IPS-18a (cell line): ENCODE measurements around the gene HSFX1.
"Not testable (repeated sequence)": the region's sequence is repeated elsewhere in the genome, so short reads cannot be mapped to it uniquely, and the experiment has no call there.

Source experiments
- H3K27ac ChIP-seq: one replicate; pipeline ENCODE4 v1.5.1; 2013; ENCODE audit warnings: low read length
- H3K27me3 ChIP-seq: one replicate; pipeline ENCODE4 v1.6.1; 2013; ENCODE audit warnings: mild to moderate bottlenecking, low read length; ENCODE audit not compliant: control insufficient read depth, insufficient read depth
- H3K36me3 ChIP-seq: one replicate; pipeline ENCODE4 v1.6.1; 2013; ENCODE audit warnings: low read depth, low read length; ENCODE audit not compliant: control insufficient read depth
- H3K4me1 ChIP-seq: one replicate; pipeline ENCODE4 v1.6.1; 2013; ENCODE audit warnings: low read depth, low read length; ENCODE audit not compliant: control insufficient read depth
- H3K4me3 ChIP-seq: one replicate; pipeline ENCODE4 v1.5.1; 2013; ENCODE audit warnings: low read length
- H3K9ac ChIP-seq: one replicate; pipeline ENCODE4 v1.6.1; 2013; ENCODE audit warnings: mild to moderate bottlenecking, low read length, moderate library complexity
- H3K9me3 ChIP-seq: one replicate; pipeline ENCODE4 v1.6.1; 2013; ENCODE audit warnings: low read depth, low read length; ENCODE audit not compliant: control insufficient read depth

HSFX1 gene

GRCh38 chrX:149773768-149774167 lies at the start of gene HSFX1:
Gene HSFX1 (plus strand): TSS chrX:149774068. CDS start chrX:149774682, 614 bp downstream.
- not testable (repeated sequence) for H3K9me3 ChIP-seq, H3K4me3 ChIP-seq, H3K9ac ChIP-seq, H3K27me3 ChIP-seq, H3K27ac ChIP-seq, H3K4me1 ChIP-seq, H3K36me3 ChIP-seq

- not testable (repeated sequence) for H3K9ac ChIP-seq, H3K27me3 ChIP-seq, H3K36me3 ChIP-seq, H3K4me3 ChIP-seq, H3K9me3 ChIP-seq, H3K4me1 ChIP-seq, H3K27ac ChIP-seq
Measured at GRCh38 chrX:149727308-149727707, 46.6 kb upstream of the HSFX1 start.

- H3K9me3 ChIP-seq, H3K9ac ChIP-seq, H3K4me1 ChIP-seq, H3K36me3 ChIP-seq, H3K27ac ChIP-seq, H3K4me3 ChIP-seq, H3K27me3 ChIP-seq: not testable (repeated sequence)
Measured at GRCh38 chrX:149742269-149742668, 31.6 kb upstream of the HSFX1 start.

- H3K9me3 ChIP-seq, H3K27me3 ChIP-seq, H3K4me3 ChIP-seq, H3K4me1 ChIP-seq, H3K9ac ChIP-seq, H3K36me3 ChIP-seq, H3K27ac ChIP-seq: not testable (repeated sequence)
Measured at GRCh38 chrX:149746390-149747007, 27.4 kb upstream of the HSFX1 start.

- Histone ChIP-seq H3K4me1 (no peaks in the 10 kb centered on the region), H3K4me3 (no peak overlapping the region), H3K9me3 (peaks cover 10% of the 10 kb centered on the region), H3K27me3 (no peaks in the 10 kb centered on the region), H3K36me3 (no peaks in the 10 kb centered on the region), H3K9ac (no peak overlapping the region), H3K27ac (no peak overlapping the region)
Measured at GRCh38 chrX:149757206-149758067, 16.4 kb upstream of the HSFX1 start.

GRCh38 chrX:149758068-149758714 lies 15.7 kb upstream of the HSFX1 start:
- no peak overlapping the region for H3K9ac ChIP-seq

GRCh38 chrX:149758715-149759078 lies 15.2 kb upstream of the HSFX1 start:
- H3K4me1 ChIP-seq, H3K27me3 ChIP-seq, H3K4me3 ChIP-seq, H3K36me3 ChIP-seq, H3K9me3 ChIP-seq, H3K27ac ChIP-seq, H3K9ac ChIP-seq: not testable (repeated sequence)

More at GRCh38 chrX:149758068-149758714, 15.7 kb upstream of the HSFX1 start:
- no peak overlapping the region for H3K4me3 ChIP-seq
- H3K9me3 ChIP-seq: peaks cover 5% of the 10 kb centered on the region
- no peak overlapping the region for H3K27ac ChIP-seq
- no peaks in the 10 kb centered on the region for H3K4me1 ChIP-seq
- no peaks in the 10 kb centered on the region for H3K36me3 ChIP-seq
- H3K27me3 ChIP-seq: no peaks in the 10 kb centered on the region

- no peaks in the 10 kb centered on the region for H3K27me3 ChIP-seq
- no peak overlapping the region for H3K9ac ChIP-seq
- no peak overlapping the region for H3K27ac ChIP-seq
- H3K4me3 ChIP-seq: no peak overlapping the region
- H3K4me1 ChIP-seq: no peaks in the 10 kb centered on the region
- H3K9me3 ChIP-seq: peaks cover 5% of the 10 kb centered on the region
- no peaks in the 10 kb centered on the region for H3K36me3 ChIP-seq
Measured at GRCh38 chrX:149759824-149760223, 14.0 kb upstream of the HSFX1 start.

GRCh38 chrX:149760965-149761364 lies 12.9 kb upstream of the HSFX1 start:
- Histone ChIP-seq H3K27me3 (no peaks in the 10 kb centered on the region), H3K4me1 (no peaks in the 10 kb centered on the region), H3K36me3 (no peaks in the 10 kb centered on the region), H3K4me3 (no peak overlapping the region), H3K9me3 (peaks cover 5% of the 10 kb centered on the region), H3K9ac (no peak overlapping the region), H3K27ac (no peak overlapping the region)

- H3K4me1 ChIP-seq, H3K4me3 ChIP-seq, H3K9me3 ChIP-seq, H3K27ac ChIP-seq, H3K36me3 ChIP-seq, H3K9ac ChIP-seq, H3K27me3 ChIP-seq: not testable (repeated sequence)
Measured at GRCh38 chrX:149761858-149762674, 11.8 kb upstream of the HSFX1 start.
